Measurements from ENCODE around the gene METTL23. TPM values are rescaled to one million over a fixed set of nuclear protein-coding genes. Genes with fewer than 3 reads are reported as not detected.
A peak's percentile ranks its signal among the peaks of the same experiment; 100 is the strongest.

Gene METTL23
- total RNA-seq, 1 donor from 2014 or later: 14.7 TPM

- FAIRE-seq (no peak), DNase-seq (ENCODE audit: low spot score in 2 of 2) (no peak)
Observed at GRCh38 chr17:76752006-76752405, 25.4 kb downstream of the METTL23 start.

- DNase-seq (ENCODE audit: low spot score in 2 of 2) (no peak), FAIRE-seq (no peak)
Observed at GRCh38 chr17:76753061-76753961, 26.7 kb downstream of the METTL23 start.

GRCh38 chr17:76755285-76755684 lies 28.6 kb downstream of the METTL23 start:
- FAIRE-seq: no peak
- no peak for DNase-seq (ENCODE audit: low spot score in 2 of 2)

GRCh38 chr17:76757256-76757655 lies 30.6 kb downstream of the METTL23 start:
- no peak for DNase-seq (ENCODE audit: low spot score in 2 of 2)
- FAIRE-seq: no peak

GRCh38 chr17:76758570-76758969 lies 31.9 kb downstream of the METTL23 start:
- no peak for DNase-seq (ENCODE audit: low spot score in 2 of 2)
- FAIRE-seq: no peak

GRCh38 chr17:76772842-76773525 lies 46.3 kb downstream of the METTL23 start:
- DNase-seq (ENCODE audit: low spot score in 2 of 2): no peak
- no peak for FAIRE-seq

GRCh38 chr17:76775021-76775600 lies 48.5 kb downstream of the METTL23 start:
- FAIRE-seq: no peak

GRCh38 chr17:76781056-76781982 lies 54.7 kb downstream of the METTL23 start:
- FAIRE-seq: no peak
- no peak for DNase-seq (ENCODE audit: low spot score in 2 of 2)

More at GRCh38 chr17:76775021-76775600, 48.5 kb downstream of the METTL23 start:
- DNase-seq (ENCODE audit: low spot score in 2 of 2): no peak

GRCh38 chr17:76783146-76783545 lies 56.5 kb downstream of the METTL23 start:
- no peak for FAIRE-seq
- DNase-seq (ENCODE audit: low spot score in 2 of 2): no peak

Small RNA genes within 50 kb of the gene (small RNA-seq; reads per million reads assigned to genes)
- gene AC005837.3 (not detected), gene RF02271 (not detected), gene RNU6-97P (not detected), gene RNY4P36 (3.2 reads per million, percentile 88 among the genes with 10 or more reads in this experiment)

Other genes with a start within 250 kb of the METTL23 start
- gene RHBDF2, start 225.4 kb upstream of the METTL23 start, total RNA-seq: 1.6 TPM
- 3.3 TPM for gene CYGB, start 189.1 kb upstream of the METTL23 start, total RNA-seq
- gene PRCD, start 186.8 kb upstream of the METTL23 start, total RNA-seq: 2.4 TPM
- not detected for gene ST6GALNAC2, start 141.0 kb upstream of the METTL23 start, total RNA-seq
- 0.82 TPM for gene ST6GALNAC1, start 83.1 kb upstream of the METTL23 start, total RNA-seq
- 45.7 TPM for gene MXRA7, start 15.9 kb upstream of the METTL23 start, total RNA-seq
- gene JMJD6, start 233 bp upstream of the METTL23 start, total RNA-seq: 17.5 TPM
- 86.4 TPM for gene SRSF2, start 10.5 kb downstream of the METTL23 start, total RNA-seq
- 73.0 TPM for gene MFSD11, start 11.3 kb downstream of the METTL23 start, total RNA-seq
- 16.3 TPM for gene MGAT5B, start 141.6 kb downstream of the METTL23 start, total RNA-seq

Data from frontal cortex (tissue), 4 donors.